SK-N-SH treated with all-trans-retinoic acid at 6 μM for 48 hours (cell line): Measurements from ENCODE around the gene GALNT11.
A peak's percentile ranks its signal among the peaks of the same experiment; 100 is the strongest.

ENCODE experiments used
- ATAC-seq: fragments of 200-7000 bp; cut with Tn5 transposase; 3 replicates; pipeline ENCODE4 v1.9.1; 2020; ENCODE audit warnings: mild to moderate bottlenecking, moderate library complexity
- ARNTL ChIP-seq: fragments of 450-650 bp; formaldehyde crosslinking; IDR thresholded peaks from 2 replicates; pipeline ENCODE4 v1.5.0; 2020; ENCODE audit warnings: low read depth, mild to moderate bottlenecking, moderate library complexity, borderline replicate concordance
- BACH2 ChIP-seq: fragments of 250-450 bp; sonication (Bioruptor Pico); IDR thresholded peaks from 2 replicates; pipeline ENCODE4 v1.9.0; 2021; ENCODE audit warnings: mild to moderate bottlenecking, borderline replicate concordance
- CSDC2 ChIP-seq: fragments of 250-450 bp; sonication (Bioruptor Pico); IDR thresholded peaks from 2 replicates; pipeline ENCODE4 v1.5.0; 2020; ENCODE audit warnings: mild to moderate bottlenecking, moderate library complexity
- ESRRG ChIP-seq: fragments of 250-450 bp; sonication (Bioruptor Pico); IDR thresholded peaks from 2 replicates; pipeline ENCODE4 v1.6.1; 2021; ENCODE audit warnings: mild to moderate bottlenecking
- GLIS3 ChIP-seq: fragments of 250-450 bp; sonication (Bioruptor Pico); IDR thresholded peaks from 2 replicates; pipeline ENCODE4 v1.5.0; 2020; ENCODE audit warnings: mild to moderate bottlenecking, moderate library complexity
- ISL1 ChIP-seq: fragments of 250-450 bp; sonication (Bioruptor Pico); IDR thresholded peaks from 2 replicates; pipeline ENCODE4 v2.1.2; 2022; ENCODE audit warnings: mild to moderate bottlenecking, moderate library complexity
- OSR1 ChIP-seq: fragments of 250-450 bp; sonication (Bioruptor Pico); IDR thresholded peaks from 2 replicates; pipeline ENCODE4 v1.8.0; 2022; ENCODE audit warnings: moderate library complexity, mild to moderate bottlenecking, inconsistent platforms
- PPARA ChIP-seq: fragments of 250-450 bp; sonication (Bioruptor Pico); IDR thresholded peaks from 2 replicates; pipeline ENCODE4 v1.5.0; 2020; ENCODE audit warnings: mild to moderate bottlenecking, borderline replicate concordance
- RARB ChIP-seq: fragments of 250-450 bp; sonication (Bioruptor Pico); IDR thresholded peaks from 2 replicates; pipeline ENCODE4 v1.8.0; 2021; ENCODE audit warnings: mild to moderate bottlenecking, moderate library complexity
- SNAI2 ChIP-seq: fragments of 250-450 bp; sonication (Bioruptor Pico); IDR thresholded peaks from 2 replicates; pipeline ENCODE4 v1.5.0; 2020; ENCODE audit warnings: mild to moderate bottlenecking, moderate library complexity
- TCF4 ChIP-seq: fragments of 250-450 bp; sonication (Bioruptor Pico); IDR thresholded peaks from 2 replicates; pipeline ENCODE4 v1.8.0; 2021; ENCODE audit warnings: mild to moderate bottlenecking, moderate library complexity, borderline replicate concordance
- TOX ChIP-seq: fragments of 250-450 bp; sonication (Bioruptor Pico); IDR thresholded peaks from 2 replicates; pipeline ENCODE4 v1.8.0; 2021; ENCODE audit warnings: mild to moderate bottlenecking, moderate library complexity, borderline replicate concordance
- ZC3H10 ChIP-seq: fragments of 250-450 bp; sonication (Bioruptor Pico); IDR thresholded peaks from 2 replicates; pipeline ENCODE4 v1.5.1; 2021; ENCODE audit warnings: mild to moderate bottlenecking, moderate library complexity
- ZFP3 ChIP-seq: fragments of 250-450 bp; sonication (Bioruptor Pico); IDR thresholded peaks from 2 replicates; pipeline ENCODE4 v1.5.0; 2020; ENCODE audit warnings: mild to moderate bottlenecking, moderate library complexity
- ZFP30 ChIP-seq: fragments of 450-650 bp; formaldehyde crosslinking; IDR thresholded peaks from 2 replicates; pipeline ENCODE4 v1.5.0; 2022; ENCODE audit warnings: mild to moderate bottlenecking, moderate library complexity
- ZNF70 ChIP-seq: fragments of 450-650 bp; formaldehyde crosslinking; IDR thresholded peaks from 2 replicates; pipeline ENCODE4 v1.5.0; 2020; ENCODE audit warnings: mild to moderate bottlenecking, moderate library complexity
- TF ChIP-seq, protein P1 (sequence below): fragments of 250-450 bp; sonication (Bioruptor Pico); IDR thresholded peaks from 2 replicates; pipeline ENCODE4 v1.8.0; 2021; ENCODE audit warnings: low read depth, mild to moderate bottlenecking, moderate library complexity, borderline replicate concordance
- TF ChIP-seq, protein P2 (sequence below): fragments of 250-450 bp; sonication (Bioruptor Pico); IDR thresholded peaks from 2 replicates; pipeline ENCODE4 v1.5.0; 2020; ENCODE audit warnings: mild to moderate bottlenecking, moderate library complexity
- TF ChIP-seq, protein P3 (sequence below): fragments of 250-450 bp; sonication (Bioruptor Pico); IDR thresholded peaks from 2 replicates; pipeline ENCODE4 v1.5.1; 2021; ENCODE audit warnings: mild to moderate bottlenecking, moderate library complexity

Gene GALNT11

DNA sequence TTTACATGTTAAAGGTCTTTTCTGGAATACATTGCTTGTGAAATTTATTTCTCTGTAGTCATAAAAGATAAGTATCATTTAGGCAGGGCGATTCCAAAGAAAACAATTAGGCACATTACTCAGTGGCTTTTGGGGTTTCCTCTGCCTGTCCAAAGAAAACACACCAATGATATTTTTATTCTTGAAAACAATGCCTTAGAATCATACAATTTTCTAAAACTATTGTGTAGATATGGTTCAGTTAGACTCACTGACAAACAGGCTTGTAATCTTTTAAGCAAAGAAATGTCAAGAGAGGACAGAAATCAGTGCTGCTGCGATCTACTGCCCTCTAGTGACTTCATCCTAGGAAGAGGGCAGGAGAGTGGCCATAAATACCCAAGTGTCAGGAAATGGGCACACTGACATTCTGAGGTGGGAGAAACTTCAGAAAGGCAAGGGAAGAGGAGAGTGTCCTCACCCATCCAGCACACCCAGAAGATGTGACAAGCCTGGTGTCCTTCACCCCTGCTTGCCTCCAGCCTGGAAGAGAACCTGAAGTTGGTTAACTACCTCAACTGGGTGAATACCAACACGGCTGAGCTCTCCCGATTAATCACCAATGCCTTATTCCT is 120.5 kb downstream of the GALNT11 start:
- TF ChIP-seq, protein P1, sequence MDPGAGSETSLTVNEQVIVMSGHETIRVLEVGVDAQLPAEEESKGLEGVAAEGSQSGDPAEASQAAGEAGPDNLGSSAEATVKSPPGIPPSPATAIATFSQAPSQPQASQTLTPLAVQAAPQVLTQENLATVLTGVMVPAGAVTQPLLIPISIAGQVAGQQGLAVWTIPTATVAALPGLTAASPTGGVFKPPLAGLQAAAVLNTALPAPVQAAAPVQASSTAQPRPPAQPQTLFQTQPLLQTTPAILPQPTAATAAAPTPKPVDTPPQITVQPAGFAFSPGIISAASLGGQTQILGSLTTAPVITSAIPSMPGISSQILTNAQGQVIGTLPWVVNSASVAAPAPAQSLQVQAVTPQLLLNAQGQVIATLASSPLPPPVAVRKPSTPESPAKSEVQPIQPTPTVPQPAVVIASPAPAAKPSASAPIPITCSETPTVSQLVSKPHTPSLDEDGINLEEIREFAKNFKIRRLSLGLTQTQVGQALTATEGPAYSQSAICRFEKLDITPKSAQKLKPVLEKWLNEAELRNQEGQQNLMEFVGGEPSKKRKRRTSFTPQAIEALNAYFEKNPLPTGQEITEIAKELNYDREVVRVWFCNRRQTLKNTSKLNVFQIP (CRISPR knock-in tag): no peak
- TF ChIP-seq ISL1 (peak; percentile 71), ESRRG (CRISPR knock-in tag) (no peak), BACH2 (CRISPR knock-in tag) (no peak), GLIS3 (no peak)
- TF ChIP-seq, protein P2, sequence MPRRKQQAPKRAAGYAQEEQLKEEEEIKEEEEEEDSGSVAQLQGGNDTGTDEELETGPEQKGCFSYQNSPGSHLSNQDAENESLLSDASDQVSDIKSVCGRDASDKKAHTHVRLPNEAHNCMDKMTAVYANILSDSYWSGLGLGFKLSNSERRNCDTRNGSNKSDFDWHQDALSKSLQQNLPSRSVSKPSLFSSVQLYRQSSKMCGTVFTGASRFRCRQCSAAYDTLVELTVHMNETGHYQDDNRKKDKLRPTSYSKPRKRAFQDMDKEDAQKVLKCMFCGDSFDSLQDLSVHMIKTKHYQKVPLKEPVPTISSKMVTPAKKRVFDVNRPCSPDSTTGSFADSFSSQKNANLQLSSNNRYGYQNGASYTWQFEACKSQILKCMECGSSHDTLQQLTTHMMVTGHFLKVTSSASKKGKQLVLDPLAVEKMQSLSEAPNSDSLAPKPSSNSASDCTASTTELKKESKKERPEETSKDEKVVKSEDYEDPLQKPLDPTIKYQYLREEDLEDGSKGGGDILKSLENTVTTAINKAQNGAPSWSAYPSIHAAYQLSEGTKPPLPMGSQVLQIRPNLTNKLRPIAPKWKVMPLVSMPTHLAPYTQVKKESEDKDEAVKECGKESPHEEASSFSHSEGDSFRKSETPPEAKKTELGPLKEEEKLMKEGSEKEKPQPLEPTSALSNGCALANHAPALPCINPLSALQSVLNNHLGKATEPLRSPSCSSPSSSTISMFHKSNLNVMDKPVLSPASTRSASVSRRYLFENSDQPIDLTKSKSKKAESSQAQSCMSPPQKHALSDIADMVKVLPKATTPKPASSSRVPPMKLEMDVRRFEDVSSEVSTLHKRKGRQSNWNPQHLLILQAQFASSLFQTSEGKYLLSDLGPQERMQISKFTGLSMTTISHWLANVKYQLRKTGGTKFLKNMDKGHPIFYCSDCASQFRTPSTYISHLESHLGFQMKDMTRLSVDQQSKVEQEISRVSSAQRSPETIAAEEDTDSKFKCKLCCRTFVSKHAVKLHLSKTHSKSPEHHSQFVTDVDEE (CRISPR knock-in tag): 0 out of 2 replicates have a peak, but pooled peaks have one; percentile 25
- peak; percentile 87 for ATAC-seq

DNA sequence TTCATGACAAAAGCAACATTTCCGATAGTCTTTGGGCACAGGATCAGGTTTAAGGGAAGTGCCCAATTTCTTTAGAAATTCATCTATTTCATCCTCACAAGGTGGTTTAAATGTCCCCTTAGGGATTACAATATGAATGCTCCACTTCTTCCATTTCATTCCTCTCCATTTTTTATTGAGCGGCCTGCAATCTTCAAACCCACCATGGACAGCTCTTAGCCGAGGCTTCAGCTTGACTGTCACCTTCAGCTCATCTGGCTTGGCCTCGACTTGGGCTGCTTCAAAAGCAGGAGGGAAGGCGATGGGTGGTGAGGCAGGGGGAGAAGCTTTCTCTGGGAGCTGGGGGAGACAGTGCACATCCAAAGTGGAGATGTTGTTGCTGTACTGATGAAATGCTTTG is 123.2 kb downstream of the GALNT11 start:
- TF ChIP-seq ZNF70 (CRISPR knock-in tag) (no peak), ARNTL (CRISPR knock-in tag) (no peak), GLIS3 (no peak), ZFP30 (CRISPR knock-in tag) (no peak), PPARA (CRISPR knock-in tag) (no peak), ZC3H10 (no peak), ESRRG (CRISPR knock-in tag) (no peak), TCF4 (CRISPR knock-in tag) (no peak), BACH2 (CRISPR knock-in tag) (no peak)
- TF ChIP-seq, protein P3, sequence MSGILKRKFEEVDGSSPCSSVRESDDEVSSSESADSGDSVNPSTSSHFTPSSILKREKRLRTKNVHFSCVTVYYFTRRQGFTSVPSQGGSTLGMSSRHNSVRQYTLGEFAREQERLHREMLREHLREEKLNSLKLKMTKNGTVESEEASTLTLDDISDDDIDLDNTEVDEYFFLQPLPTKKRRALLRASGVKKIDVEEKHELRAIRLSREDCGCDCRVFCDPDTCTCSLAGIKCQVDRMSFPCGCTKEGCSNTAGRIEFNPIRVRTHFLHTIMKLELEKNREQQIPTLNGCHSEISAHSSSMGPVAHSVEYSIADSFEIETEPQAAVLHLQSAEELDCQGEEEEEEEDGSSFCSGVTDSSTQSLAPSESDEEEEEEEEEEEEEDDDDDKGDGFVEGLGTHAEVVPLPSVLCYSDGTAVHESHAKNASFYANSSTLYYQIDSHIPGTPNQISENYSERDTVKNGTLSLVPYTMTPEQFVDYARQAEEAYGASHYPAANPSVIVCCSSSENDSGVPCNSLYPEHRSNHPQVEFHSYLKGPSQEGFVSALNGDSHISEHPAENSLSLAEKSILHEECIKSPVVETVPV (CRISPR knock-in tag): no peak
- TF ChIP-seq, protein P1 (CRISPR knock-in tag): no peak
- TF ChIP-seq, all 23 proteins: peak for 0
- no peak for ATAC-seq

DNA sequence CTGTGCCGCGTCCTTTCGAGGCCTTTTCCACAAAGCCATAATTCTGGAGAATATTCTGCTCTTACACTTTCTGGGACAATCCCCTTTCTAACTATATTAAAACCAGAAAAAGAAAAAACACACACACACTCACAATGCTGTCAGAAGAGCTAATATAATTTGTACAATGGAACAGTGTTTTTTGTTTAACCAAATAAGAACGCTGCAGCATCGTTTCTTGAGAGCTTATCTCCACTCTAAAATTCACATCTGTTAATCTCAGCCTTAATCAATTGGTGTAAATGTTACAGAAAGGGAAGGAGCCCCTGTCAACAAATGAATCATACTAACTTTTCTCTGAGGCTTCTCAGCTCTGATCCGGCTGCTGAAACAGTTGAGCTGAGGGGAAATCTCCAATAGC is 123.9 kb downstream of the GALNT11 start:
- ATAC-seq: no peak
- TF ChIP-seq, protein P1 (CRISPR knock-in tag): no peak
- no peak for TF ChIP-seq ISL1
- TF ChIP-seq TCF4 (CRISPR knock-in tag): peak; percentile 58; the same call in 1 of the 2 replicates
- TF ChIP-seq, all 23 proteins: peak for 1

DNA sequence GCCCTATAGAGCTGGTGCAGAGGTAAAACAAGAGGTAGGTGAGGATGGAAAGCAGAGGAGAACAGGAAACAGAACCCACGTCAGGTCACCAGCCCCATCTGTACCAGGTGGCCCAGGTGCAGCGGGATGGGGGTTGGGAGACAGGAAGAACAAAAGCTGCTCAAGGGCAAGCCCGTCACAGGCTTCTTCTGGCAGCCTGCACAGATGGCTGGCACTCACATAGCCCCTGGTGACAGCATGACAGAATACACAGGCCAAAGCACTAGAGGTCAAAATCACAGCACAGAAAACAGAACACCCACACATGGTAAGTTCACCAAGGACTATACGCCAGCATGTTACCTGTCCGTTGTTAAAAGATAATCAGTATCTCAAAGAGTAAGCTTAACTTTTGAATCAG is 126.8 kb downstream of the GALNT11 start:
- ATAC-seq: no peak
- no peak for TF ChIP-seq GLIS3
- TF ChIP-seq BACH2 (CRISPR knock-in tag): no peak
- TF ChIP-seq TOX (CRISPR knock-in tag): no peak
- no peak for TF ChIP-seq CSDC2 (CRISPR knock-in tag)
- no peak for TF ChIP-seq ESRRG (CRISPR knock-in tag)
- TF ChIP-seq ZFP3 (CRISPR knock-in tag): no peak
- no peak for TF ChIP-seq OSR1 (CRISPR knock-in tag)
- no peak for TF ChIP-seq SNAI2 (CRISPR knock-in tag)
- no peak for TF ChIP-seq RARB
- TF ChIP-seq, protein P3 (CRISPR knock-in tag): no peak
